Raji (cell line): ENCODE data around the gene DMAP1.

ENCODE experiments used
- POLR2A ChIP-seq: IDR thresholded peaks from 2 replicates; pipeline ENCODE4 v1.6.1; 2011; ENCODE audit warnings: low read depth, low read length, control low read depth; ENCODE audit not compliant: insufficient read depth

DMAP1 gene

GRCh38 chr1:44213222-44214112 is at the start of gene DMAP1:
TSS of gene DMAP1 (plus strand) at chr1:44213471. CDS start at chr1:44213754, 283 bp downstream.
- TF ChIP-seq POLR2A = peak; percentile 83

DNA sequence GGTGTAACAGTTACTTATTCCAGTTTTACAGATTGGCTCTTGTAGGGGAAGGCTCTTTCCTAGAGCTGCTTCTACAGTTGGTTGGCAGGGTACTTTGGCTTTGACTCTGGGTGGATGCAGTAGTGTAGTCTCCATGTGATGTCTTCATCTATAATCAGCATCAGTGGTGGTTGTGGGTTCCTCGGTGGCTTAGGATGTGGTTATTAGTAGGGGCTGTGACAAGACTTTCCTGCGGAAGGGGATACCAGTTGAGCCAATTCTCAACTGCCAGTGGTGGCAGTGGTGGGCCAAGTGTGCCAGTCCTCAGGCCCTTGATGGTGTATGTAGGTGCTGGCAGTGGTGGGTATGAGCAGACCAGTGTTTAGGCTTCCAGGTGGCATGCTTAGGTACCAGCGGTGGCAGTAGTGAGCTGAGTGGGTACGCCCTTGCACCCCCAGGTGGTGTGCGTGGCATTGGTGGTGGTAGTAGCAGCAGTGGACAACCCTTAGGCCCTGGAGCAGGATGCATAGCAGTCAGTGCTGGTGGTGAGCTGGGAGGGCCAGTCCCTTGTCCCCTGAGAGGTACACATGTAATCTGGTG is 44.7 kb upstream of the DMAP1 start:
- TF ChIP-seq POLR2A = no peak

DNA sequence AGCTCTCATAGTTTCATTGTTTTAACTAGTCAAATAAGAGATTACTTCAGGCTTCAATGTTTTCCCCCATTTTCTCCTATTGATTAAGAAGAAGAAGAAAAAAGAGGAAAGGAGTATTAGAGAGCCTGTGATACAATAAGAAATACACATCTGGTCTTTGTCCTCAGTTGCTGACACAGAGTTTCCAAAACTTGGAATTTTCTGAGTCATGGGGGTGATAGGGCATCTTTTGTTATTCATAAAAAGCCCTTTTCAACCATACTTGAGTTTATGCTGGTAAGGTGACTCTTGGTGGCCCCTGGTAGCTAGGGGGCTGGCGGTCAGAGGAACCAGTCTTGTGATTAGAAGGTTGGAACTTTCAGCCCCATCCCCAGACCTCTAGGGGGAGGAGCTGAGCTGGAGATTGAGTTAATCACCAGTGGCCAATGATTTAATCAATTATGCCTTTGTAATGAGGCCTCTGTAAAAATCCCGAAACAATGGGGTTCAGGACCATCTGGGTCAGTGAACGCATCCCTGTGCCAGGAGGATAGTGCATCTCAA is 42.9 kb upstream of the DMAP1 start:
- TF ChIP-seq POLR2A = no peak

DNA sequence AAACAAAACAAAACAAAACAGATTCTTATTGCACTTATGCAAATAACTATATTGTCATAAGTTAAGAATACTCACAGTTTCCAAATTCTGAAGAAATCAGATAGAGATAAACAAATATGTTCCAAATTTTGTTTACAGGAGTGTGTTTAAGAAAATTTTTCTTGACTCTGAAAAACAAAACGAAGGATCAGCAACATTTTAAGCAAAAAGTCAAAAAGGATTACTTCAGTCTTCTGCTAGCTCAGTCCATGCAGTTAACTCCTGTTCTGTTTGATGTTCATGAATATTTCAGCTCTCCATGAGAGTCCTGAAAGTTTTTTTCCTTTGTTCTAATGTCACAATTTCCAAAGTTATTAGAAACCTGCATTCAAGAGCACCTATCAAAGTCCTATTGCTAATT is 38.6 kb upstream of the DMAP1 start:
- no peak for TF ChIP-seq POLR2A

DNA sequence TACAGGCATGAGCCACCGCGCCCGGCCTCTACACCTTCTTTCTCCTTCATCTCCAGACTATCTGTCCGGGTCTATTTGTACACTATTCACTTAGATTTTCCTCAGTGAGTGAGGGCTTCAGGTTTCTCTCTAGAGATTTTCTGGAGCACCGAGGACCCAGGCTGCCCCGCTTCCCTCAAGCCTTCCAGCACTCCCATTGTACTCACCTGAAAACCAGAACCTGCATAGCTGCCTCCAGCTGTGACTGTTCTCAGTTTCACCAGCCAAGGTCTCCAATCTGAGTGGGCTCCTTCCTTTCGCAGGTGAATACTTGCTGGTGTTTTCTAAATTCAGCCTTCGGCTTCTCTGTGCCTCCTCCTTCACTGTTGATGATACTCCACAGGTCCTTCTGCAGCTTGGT is 12.9 kb upstream of the DMAP1 start:
- TF ChIP-seq POLR2A = no peak

DNA sequence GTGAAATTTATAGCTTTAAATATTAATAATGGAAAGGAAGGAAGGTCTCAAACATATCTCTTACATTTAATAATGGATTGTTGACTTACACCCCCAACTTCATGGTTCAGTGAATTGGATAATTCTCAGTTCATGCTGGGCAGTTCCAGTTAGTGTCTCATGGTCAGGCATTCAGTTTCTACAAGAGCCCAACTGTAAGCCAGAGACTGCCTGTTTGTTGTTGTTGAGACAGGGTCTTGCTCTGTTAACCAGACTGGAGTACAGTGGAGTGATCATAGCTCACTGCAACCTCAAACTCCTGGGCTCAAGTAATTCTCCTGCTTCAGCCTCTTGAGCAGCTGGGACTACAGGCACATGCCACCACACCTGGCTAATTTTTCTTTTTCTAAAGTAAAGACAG is 5.0 kb upstream of the DMAP1 start:
- TF ChIP-seq POLR2A = no peak

- TF ChIP-seq POLR2A = no peak
These were observed 2.7 kb upstream of the DMAP1 start for GRCh38 chr1:44210595-44210994.

GRCh38 chr1:44212355-44213221 is 683 bp upstream of the DMAP1 start:
- TF ChIP-seq POLR2A = no peak

DNA sequence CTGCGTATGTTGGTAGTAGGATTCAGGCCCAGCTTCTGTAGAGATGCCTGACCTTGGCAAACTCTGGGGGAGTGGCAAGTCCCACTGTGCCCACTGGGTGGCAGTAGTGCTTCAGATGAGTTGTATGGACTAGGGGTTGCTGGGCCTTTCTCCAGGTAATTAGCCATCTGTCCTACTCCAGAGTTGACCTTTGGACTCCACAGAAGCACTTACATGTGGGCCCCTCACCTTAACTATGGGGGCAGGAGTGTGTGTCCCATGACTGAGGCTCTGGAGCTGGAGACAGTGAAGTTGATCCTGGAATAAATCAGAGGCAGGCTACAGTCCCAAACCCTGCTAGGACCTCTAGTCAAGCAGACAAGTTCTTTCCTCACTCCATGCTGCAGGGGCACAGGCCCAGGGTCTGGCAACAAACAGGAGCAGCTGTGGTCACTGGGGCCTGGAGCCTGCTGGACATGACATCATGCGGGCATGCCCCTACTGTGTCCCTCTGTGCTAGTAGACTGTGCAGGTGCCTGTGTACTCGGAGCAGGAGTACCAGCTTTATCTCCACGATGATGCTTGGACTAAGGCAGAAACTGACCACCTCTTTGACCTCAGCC is 4.6 kb downstream of the DMAP1 start:
- no peak for TF ChIP-seq POLR2A

GRCh38 chr1:44218503-44219300 is 5.4 kb downstream of the DMAP1 start:
- no peak for TF ChIP-seq POLR2A

DNA sequence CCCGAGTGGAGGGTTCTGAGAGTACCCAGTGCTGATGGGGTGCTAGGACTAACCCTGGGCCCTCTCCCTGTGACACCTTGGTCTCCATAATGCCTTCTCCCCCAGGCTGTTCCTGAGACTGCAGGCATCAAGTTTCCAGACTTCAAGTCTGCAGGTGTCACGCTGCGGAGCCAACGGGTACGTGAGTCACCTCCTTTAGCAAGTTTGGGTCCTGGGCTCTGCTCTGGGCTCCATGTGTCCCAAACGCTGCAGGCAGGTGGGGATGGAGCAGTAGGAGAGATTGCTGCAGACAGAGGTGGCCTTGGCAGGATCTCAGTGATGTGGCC is 6.0 kb downstream of the DMAP1 start:
- no peak for TF ChIP-seq POLR2A

- no peak for TF ChIP-seq POLR2A
These were observed 6.9 kb downstream of the DMAP1 start for GRCh38 chr1:44220001-44220751.

DNA sequence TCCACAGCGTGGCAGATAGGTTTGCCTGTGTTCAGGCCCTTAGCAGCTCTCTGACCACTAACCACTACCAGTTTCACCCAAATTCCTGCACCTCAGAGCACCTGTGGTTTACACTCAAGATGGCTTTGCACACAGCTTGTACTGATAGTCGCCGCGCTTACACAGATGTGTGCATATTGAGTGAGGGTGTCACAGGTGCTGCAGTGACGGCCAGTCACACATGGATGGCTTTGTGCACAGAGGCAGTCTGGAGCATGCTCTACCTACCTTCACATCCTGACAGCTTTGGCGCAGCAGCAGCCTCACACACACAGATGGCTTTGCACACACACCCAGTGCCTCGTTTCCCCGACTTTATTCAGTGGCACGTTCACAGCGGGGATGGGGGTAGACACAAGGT is 7.5 kb downstream of the DMAP1 start:
- TF ChIP-seq POLR2A = no peak

- no peak for TF ChIP-seq POLR2A
These were observed 8.5 kb downstream of the DMAP1 start for GRCh38 chr1:44221769-44222168.
